GM12878 (cell line): ENCODE measurements around the gene FAM181B. TPM values are rescaled to one million over a fixed set of nuclear protein-coding genes. Genes with fewer than 3 reads are reported as not detected.

Experiments
- ATAC-seq: fragments of 200-7000 bp; cut with Tn5 transposase; 3 replicates; pipeline ENCODE4 v1.9.1; 2020; ENCODE audit warnings: mild to moderate bottlenecking, moderate library complexity
- BruUV-seq: library from RNA; stranded (reverse); fragments of 400-500 nt; replicated peaks from 2 replicates; lab custom pipeline; 2021; lab: Mats Ljungman, UMichigan
- CTCF ChIA-PET: fragments of 300-600 bp; sonication (Branson Sonifier 250); formaldehyde crosslinking; extraction: SDS; loops from one replicate; lab custom pipeline; 2021; ENCODE audit warnings: inconsistent platforms; lab: Yijun Ruan, JAX
- POLR2A ChIA-PET: fragments of 350-600 bp; formaldehyde crosslinking; extraction: SDS; loops from one replicate; lab custom pipeline; 2021; ENCODE audit warnings: inconsistent platforms; lab: Charles Lee
- RAD21 ChIA-PET: fragments of 300-600 bp; sonication (Branson Sonifier 250); formaldehyde crosslinking; loops from one replicate; lab custom pipeline; 2023; ENCODE audit warnings: antibody characterized with exemption; ENCODE audit not compliant: unreplicated experiment; lab: Charles Lee
- SMC1A ChIA-PET: fragments of 300-600 bp; sonication (Branson Sonifier 250); formaldehyde crosslinking; loops from one replicate; lab custom pipeline; 2023; ENCODE audit not compliant: unreplicated experiment, uncharacterized antibody; lab: Charles Lee
- DNase-seq: peaks from one replicate; pipeline ENCODE4 v3.0.0-alpha.2; 2011; ENCODE audit warnings: low read depth, low spot score
- FAIRE-seq: peaks from 3 replicates; lab custom pipeline; 2011; peaks lifted over from hg19 to GRCh38; lab: Jason Lieb, UNC
- H2AFZ ChIP-seq: 2 replicates; pipeline ENCODE4 v1.6.0; 2011; ENCODE audit warnings: low read depth, low read length, control low read depth; ENCODE audit not compliant: control insufficient read depth
- H3K27ac ChIP-seq: 2 replicates; pipeline ENCODE4 v1.5.1; 2011; ENCODE audit warnings: control low read depth; ENCODE audit not compliant: control insufficient read depth, insufficient read depth
- H3K27me3 ChIP-seq, 2 experiments: replicated peaks in 1 of 2; 2 replicates each; pipeline versions ENCODE4 v1.6.0 to v1.6.1; 2011; ENCODE audit warnings: low read length in 1 of 2; ENCODE audit not compliant: control insufficient read depth in 2 of 2, insufficient read depth in 2 of 2
- H3K36me3 ChIP-seq, 2 experiments: 2 replicates each; pipeline ENCODE4 v1.5.1; 2011; ENCODE audit warnings: low read length in 1 of 2; ENCODE audit not compliant: control insufficient read depth in 2 of 2, insufficient read depth in 2 of 2
- H3K4me1 ChIP-seq: 2 replicates; pipeline ENCODE4 v1.6.1; 2011; ENCODE audit warnings: mild to moderate bottlenecking, low read length, moderate library complexity, mixed read lengths; ENCODE audit not compliant: control insufficient read depth, insufficient read depth
- H3K4me2 ChIP-seq: 2 replicates; pipeline ENCODE4 v1.6.0; 2011; ENCODE audit warnings: control low read depth; ENCODE audit not compliant: control insufficient read depth, insufficient read depth
- H3K4me3 ChIP-seq: fragments of 200-600 bp; sonication (generic); 2 replicates; pipeline ENCODE4 v1.5.1; 2016
- H3K79me2 ChIP-seq: 2 replicates; pipeline ENCODE4 v1.6.0; 2011; ENCODE audit warnings: low read length; ENCODE audit not compliant: control insufficient read depth, insufficient read depth
- H3K9ac ChIP-seq: 2 replicates; pipeline ENCODE4 v1.8.0; 2011; ENCODE audit warnings: low read length, control low read depth, mixed read lengths; ENCODE audit not compliant: control insufficient read depth, insufficient read depth
- H3K9me3 ChIP-seq: replicated peaks from 3 replicates; pipeline ENCODE4 v1.5.1; 2011; ENCODE audit warnings: mild to moderate bottlenecking, low read length; ENCODE audit not compliant: control insufficient read depth, insufficient read depth
- H4K20me1 ChIP-seq: 2 replicates; pipeline ENCODE4 v1.6.0; 2011; ENCODE audit not compliant: control insufficient read depth, insufficient read depth
- CBFB ChIP-seq: IDR thresholded peaks from 2 replicates; pipeline ENCODE4 v1.6.1; 2016; ENCODE audit warnings: antibody characterized with exemption, low read depth
- EP300 ChIP-seq, 2 experiments: fragments of 150-350 bp in 1 of 2; IDR thresholded peaks; 2 replicates each; pipeline ENCODE4 v1.6.1; 2011 to 2012; ENCODE audit warnings: low read depth in 2 of 2, low read length in 2 of 2, borderline replicate concordance in 1 of 2, improper control_type of control experiment in 1 of 2, inconsistent platforms in 1 of 2; ENCODE audit not compliant: control insufficient read depth in 1 of 2
- HCFC1 ChIP-seq: fragments of 150-350 bp; IDR thresholded peaks from 2 replicates; pipeline ENCODE4 v1.6.1; 2014; ENCODE audit warnings: low read length
- IKZF1 ChIP-seq: fragments of 450-650 bp; conservative IDR thresholded peaks from 2 replicates; pipeline ENCODE4 v1.6.1; 2017; ENCODE audit warnings: antibody characterized with exemption, mild to moderate bottlenecking
- JUNB ChIP-seq: IDR thresholded peaks from 2 replicates; pipeline ENCODE4 v1.6.1; 2016; ENCODE audit warnings: antibody characterized with exemption, mild to moderate bottlenecking
- MEF2B ChIP-seq: fragments of 450-650 bp; IDR thresholded peaks from 2 replicates; pipeline ENCODE4 v1.6.1; 2018; ENCODE audit warnings: mild to moderate bottlenecking, moderate library complexity; ENCODE audit not compliant: partially characterized antibody, poor library complexity, severe bottlenecking
- PAX8 ChIP-seq: fragments of 450-650 bp; IDR thresholded peaks from 2 replicates; pipeline ENCODE4 v1.6.1; 2017; ENCODE audit warnings: mild to moderate bottlenecking, moderate library complexity
- SUPT20H ChIP-seq: IDR thresholded peaks from 2 replicates; pipeline ENCODE4 v1.6.1; 2011; ENCODE audit warnings: low read depth, mild to moderate bottlenecking, low read length, moderate library complexity, borderline replicate concordance; ENCODE audit not compliant: control insufficient read depth
- TCF7 ChIP-seq: IDR thresholded peaks from 2 replicates; pipeline ENCODE4 v1.6.1; 2014; ENCODE audit warnings: antibody characterized with exemption, borderline replicate concordance
- YBX1 ChIP-seq: fragments of 450-650 bp; IDR thresholded peaks from 2 replicates; pipeline ENCODE4 v1.6.1; 2016; ENCODE audit warnings: antibody characterized with exemption
- ZNF592 ChIP-seq: fragments of 450-650 bp; IDR thresholded peaks from 2 replicates; pipeline ENCODE4 v1.6.1; 2017; ENCODE audit warnings: mild to moderate bottlenecking, moderate library complexity
- ZNF622 ChIP-seq: fragments of 450-650 bp; IDR thresholded peaks from 2 replicates; pipeline ENCODE4 v1.6.1; 2017; ENCODE audit warnings: mild to moderate bottlenecking, inconsistent platforms
- WGBS: methylation state at CpG from one replicate; pipeline ENCODE4 v1.1.6; 2016; ENCODE audit warnings: low lambda C conversion rate; ENCODE audit not compliant: insufficient replicate concordance, insufficient coverage; ENCODE audit errors: missing lambda C conversion rate; 5-methylcytosine and 5-hydroxymethylcytosine counted together
- in situ Hi-C: fragments of 300-500 bp; cut with MboI; formaldehyde crosslinking; loops from 9 replicates; pipeline ENCODE4 v1.14.3; 2018; ENCODE audit warnings: mixed read lengths
- intact Hi-C: fragments of 100-400 bp; cut with micrococcal nuclease; formaldehyde crosslinking; loops from one replicate; pipeline ENCODE4 v1.14.2; 2022; ENCODE audit not compliant: unreplicated experiment
- polyA plus RNA-seq, 11 experiments: library from polyadenylated mRNA; depleted of rRNA in 4 of 11; unstranded in 6 of 11; stranded (reverse) in 5 of 11; fragments of >200 nt; fragmentation: Nextera tagmentation in 4 of 11; fragmentation: Illumina TruSeq in 1 of 11; extraction: Ambion mirVana in 4 of 11; extraction: Trizol in 1 of 11; gene quantifications; 1 replicate in 1 of 11; 2 replicates in 10 of 11; pipeline versions ENCODE4 v1.2.1 to v1.2.3, GENCODE V29; 2011 to 2016; ENCODE audit warnings: inconsistent platforms in 2 of 11, missing spikeins in 2 of 11, low read depth in 1 of 11
- total RNA-seq, 4 experiments: library from RNA; depleted of rRNA in 3 of 4; stranded (reverse); fragments of >200 nt in 3 of 4; fragmentation: Illumina TruSeq in 1 of 4; extraction: Trizol in 1 of 4; gene quantifications; 2 replicates each; pipeline versions ENCODE4 v1.2.1 to v1.2.3, GENCODE V29; 2013 to 2021
- TF ChIP-seq, protein P1 (sequence below): IDR thresholded peaks from 2 replicates; pipeline ENCODE4 v1.6.1; 2012; ENCODE audit warnings: low read depth, low read length, improper control_type of control experiment
- TF ChIP-seq, protein P2 (sequence below): IDR thresholded peaks from 2 replicates; pipeline ENCODE4 v1.6.1; 2011; ENCODE audit warnings: low read depth, low read length, improper control_type of control experiment, borderline replicate concordance

Gene FAM181B
- total and polyA plus RNA-seq, 10 of the 15 experiments (the other 5 are each of a cell fraction or from before 2014, with no cell fraction given): not detected

GRCh38 chr11:82759649-82760048, 26.0 kb upstream of the FAM181B start:
- WGBS: 32% methylated on average over 3 of the region's 3 CpGs
- Histone ChIP-seq H3K79me2 (no peaks in the 10 kb centered on the region), H3K4me2 (no peak overlapping the region), H4K20me1 (no peaks in the 10 kb centered on the region), H3K9ac (no peak overlapping the region), H3K4me1 (peaks cover 14% of the 10 kb centered on the region), H3K36me3 (no peaks in the 10 kb centered on the region), H3K4me3 (no peak overlapping the region), H3K27ac (no peak overlapping the region), H2AFZ (no peak overlapping the region), H3K9me3 (no peaks in the 10 kb centered on the region), H3K27me3 (no peaks in the 10 kb centered on the region)
- CTCF ChIA-PET: interaction anchor here (3.6 kb wide), 1 partner anchor 15 kb away, joined by 24 read pairs; no protein-coding TSS in a partner anchor
- DNase-seq (no peak), ATAC-seq (no peak), FAIRE-seq (no peak)
- RAD21 ChIA-PET: interaction anchor here (1.3 kb wide), 1 partner anchor 16 kb away, joined by 4 read pairs; no protein-coding TSS in a partner anchor
- intact Hi-C loops: no loop called here
- POLR2A ChIA-PET: no interaction called here
- SMC1A ChIA-PET: no interaction called here
- TF ChIP-seq, protein P1, sequence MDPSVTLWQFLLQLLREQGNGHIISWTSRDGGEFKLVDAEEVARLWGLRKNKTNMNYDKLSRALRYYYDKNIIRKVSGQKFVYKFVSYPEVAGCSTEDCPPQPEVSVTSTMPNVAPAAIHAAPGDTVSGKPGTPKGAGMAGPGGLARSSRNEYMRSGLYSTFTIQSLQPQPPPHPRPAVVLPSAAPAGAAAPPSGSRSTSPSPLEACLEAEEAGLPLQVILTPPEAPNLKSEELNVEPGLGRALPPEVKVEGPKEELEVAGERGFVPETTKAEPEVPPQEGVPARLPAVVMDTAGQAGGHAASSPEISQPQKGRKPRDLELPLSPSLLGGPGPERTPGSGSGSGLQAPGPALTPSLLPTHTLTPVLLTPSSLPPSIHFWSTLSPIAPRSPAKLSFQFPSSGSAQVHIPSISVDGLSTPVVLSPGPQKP: no peak
- TF ChIP-seq PAX8: no peak
- TF ChIP-seq TCF7: no peak
- no peak for TF ChIP-seq MEF2B
- TF ChIP-seq JUNB: no peak
- TF ChIP-seq SUPT20H: no peak
- TF ChIP-seq HCFC1: no peak
- TF ChIP-seq YBX1: no peak
- no peak for TF ChIP-seq CBFB
- no peak for TF ChIP-seq ZNF592
- TF ChIP-seq EP300 (IDR thresholded peaks at IDR 0.05; ENCODE audit: borderline replicate concordance in 1 of 2, control insufficient read depth in 1 of 2, low read depth in 2 of 2, low read length in 2 of 2): no peak
- no peak for TF ChIP-seq IKZF1
- no peak for TF ChIP-seq ZNF622
- TF ChIP-seq, protein P2, sequence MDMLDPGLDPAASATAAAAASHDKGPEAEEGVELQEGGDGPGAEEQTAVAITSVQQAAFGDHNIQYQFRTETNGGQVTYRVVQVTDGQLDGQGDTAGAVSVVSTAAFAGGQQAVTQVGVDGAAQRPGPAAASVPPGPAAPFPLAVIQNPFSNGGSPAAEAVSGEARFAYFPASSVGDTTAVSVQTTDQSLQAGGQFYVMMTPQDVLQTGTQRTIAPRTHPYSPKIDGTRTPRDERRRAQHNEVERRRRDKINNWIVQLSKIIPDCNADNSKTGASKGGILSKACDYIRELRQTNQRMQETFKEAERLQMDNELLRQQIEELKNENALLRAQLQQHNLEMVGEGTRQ: no peak
- in situ Hi-C loops: no loop called here
- no TSS peak for BruUV-seq
